HG03095 (cell line): ENCODE results near the gene LACTBL1.
"Not testable (repeated sequence)": the region's sequence is repeated elsewhere in the genome, so short reads cannot be mapped to it uniquely, and the experiment has no call there.

Experiments used
- ATAC-seq: cut with Tn5 transposase; IDR thresholded peaks from one replicate; pipeline ENCODE4 v1.9.1; 2021; ENCODE audit warnings: moderate library complexity; ENCODE audit not compliant: unreplicated experiment

The LACTBL1 gene

GRCh38 chr1:22972760-22973159 is at the start of gene LACTBL1:
LACTBL1 (minus strand) TSS chr1:22972866; CDS start chr1:22972316, 550 bp downstream.
- ATAC-seq, result no peak

DNA sequence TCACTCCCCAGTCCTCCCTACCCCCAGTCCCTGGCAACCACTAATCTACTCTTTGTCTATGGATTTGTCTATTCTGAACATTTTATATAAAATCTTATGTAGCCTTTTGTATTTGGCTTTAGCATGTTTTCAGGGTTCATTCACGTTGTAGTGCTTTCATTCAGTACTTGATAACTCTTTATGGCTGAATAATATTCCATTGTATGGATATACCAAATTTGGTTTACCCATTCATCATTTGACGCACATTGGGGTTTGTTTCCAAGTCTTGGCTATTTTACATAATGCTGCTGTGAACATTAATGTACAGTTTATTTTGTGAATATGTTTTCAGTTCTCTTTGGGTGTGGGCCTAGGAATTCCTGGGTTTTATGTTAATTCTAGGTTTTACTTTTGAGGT is 49.2 kb upstream of the LACTBL1 start:
- ATAC-seq, result no peak

- ATAC-seq, result no peak
These were observed 48.2 kb upstream of the LACTBL1 start for GRCh38 chr1:23020706-23021405.

GRCh38 chr1:23019863-23020625 is 47.4 kb upstream of the LACTBL1 start:
- peak; percentile 7 for ATAC-seq

- ATAC-seq, result peak; percentile 83
These were observed 46.6 kb upstream of the LACTBL1 start, which contains the start of gene KDM1A for GRCh38 chr1:23019094-23019862. KDM1A (plus strand) TSS chr1:23019468; CDS start chr1:23019597, 129 bp downstream.

DNA sequence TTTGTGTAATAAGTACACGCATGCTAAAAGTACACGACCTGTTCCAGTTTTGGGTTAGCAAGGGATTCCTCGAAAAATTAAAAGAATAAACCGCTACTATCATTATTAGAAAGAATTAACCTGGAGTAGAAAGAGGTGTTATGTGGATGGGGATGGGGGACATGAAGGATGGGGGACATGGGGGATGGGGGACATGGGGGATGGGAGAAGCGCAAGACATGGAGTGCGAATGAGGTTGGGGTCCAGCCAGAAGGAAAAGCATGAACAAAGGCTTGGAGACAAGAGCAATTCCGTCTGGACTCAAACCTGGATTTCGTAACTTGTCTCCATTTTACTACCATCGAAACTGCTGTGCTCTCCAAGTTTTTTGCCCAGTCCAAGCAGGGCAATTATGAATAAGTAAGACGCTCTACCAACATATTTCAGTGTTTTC is 46.0 kb upstream of the LACTBL1 start:
- ATAC-seq, result peak; percentile 6

DNA sequence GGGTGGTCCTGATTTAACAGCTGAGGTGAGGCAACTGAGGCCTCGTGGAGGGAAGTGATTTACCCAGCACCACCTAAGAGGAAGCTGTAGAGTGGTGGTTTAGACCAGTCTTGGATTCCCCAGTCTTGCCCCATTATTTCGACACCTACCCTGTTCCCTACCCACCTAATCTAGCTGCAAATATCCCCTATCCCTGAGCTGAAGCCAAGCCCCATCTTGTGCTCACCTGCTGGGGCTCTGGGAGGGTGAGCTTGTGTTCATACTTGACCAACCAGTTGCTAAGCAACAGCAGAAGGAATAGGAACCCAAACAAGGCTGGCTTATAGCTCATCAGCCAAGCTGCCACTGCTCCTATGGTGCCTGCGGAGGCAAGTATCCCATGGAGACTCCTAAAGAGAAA is 41.0 kb upstream of the LACTBL1 start:
- no peak for ATAC-seq

GRCh38 chr1:23010025-23010424 is 37.4 kb upstream of the LACTBL1 start:
- ATAC-seq, result not testable (repeated sequence)

DNA sequence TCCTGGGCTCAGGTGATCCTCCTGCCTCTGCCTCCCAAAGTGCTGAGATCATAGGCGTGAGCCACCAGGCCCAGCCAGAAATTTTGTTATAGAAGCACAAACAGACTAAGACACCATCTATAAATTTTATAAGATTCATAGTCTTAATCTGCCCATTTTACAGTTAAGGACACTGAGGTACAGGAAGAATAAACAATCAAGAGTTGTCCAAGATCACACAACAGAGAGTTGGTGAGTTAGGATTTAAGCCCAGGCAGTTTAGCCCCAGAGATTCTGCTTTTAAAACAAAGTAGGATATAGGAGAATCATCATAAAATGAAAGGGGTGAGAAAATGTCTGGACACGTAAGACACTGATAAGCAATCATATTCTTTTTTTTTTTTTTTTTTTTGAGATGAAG is 36.2 kb upstream of the LACTBL1 start:
- no peak for ATAC-seq

- no peak for ATAC-seq
These were observed 34.4 kb upstream of the LACTBL1 start for GRCh38 chr1:23007106-23007505.

GRCh38 chr1:23004769-23005168 is 32.1 kb upstream of the LACTBL1 start:
- ATAC-seq, result not testable (repeated sequence)

DNA sequence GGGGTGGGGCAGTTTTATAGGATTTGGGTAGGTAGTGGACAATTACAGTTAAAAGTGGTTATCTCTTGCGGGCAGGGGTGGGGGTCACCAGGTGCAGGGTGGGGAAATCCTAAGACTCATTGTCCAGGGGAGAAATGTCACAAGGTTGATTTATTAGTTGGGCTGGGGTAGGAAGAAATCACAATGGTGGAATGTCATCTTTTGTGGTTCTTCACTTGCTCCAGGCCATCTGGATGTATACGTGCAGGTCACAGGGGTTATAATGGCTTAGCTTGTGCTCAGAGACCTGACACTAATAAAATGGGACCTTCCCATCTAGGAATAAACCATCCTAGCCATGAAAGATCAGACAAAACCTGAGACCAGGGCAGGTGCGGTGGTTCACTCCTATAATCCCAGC is 31.4 kb upstream of the LACTBL1 start:
- no peak for ATAC-seq

- ATAC-seq, result not testable (repeated sequence)
These were observed 29.6 kb upstream of the LACTBL1 start for GRCh38 chr1:23002218-23002617.

DNA sequence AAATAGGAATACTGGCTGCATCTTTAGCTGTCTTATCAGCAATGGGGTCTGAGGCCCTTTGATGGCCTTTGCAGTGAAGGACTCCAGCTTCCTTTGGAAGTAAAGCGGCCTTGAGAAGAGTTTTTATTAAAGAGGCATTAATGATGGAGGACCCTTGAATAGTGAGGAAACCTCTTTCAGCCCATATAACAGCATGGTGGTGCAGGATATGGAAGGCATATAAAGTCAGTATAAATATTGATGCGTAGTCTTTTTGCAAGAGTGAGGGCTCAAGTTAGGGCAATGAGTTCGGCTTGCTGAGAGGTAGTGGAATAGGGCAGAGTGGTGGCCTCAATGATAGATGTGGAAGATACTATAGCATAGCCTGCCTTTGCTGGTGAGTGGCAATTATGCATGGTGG is 27.5 kb upstream of the LACTBL1 start:
- not testable (repeated sequence) for ATAC-seq

DNA sequence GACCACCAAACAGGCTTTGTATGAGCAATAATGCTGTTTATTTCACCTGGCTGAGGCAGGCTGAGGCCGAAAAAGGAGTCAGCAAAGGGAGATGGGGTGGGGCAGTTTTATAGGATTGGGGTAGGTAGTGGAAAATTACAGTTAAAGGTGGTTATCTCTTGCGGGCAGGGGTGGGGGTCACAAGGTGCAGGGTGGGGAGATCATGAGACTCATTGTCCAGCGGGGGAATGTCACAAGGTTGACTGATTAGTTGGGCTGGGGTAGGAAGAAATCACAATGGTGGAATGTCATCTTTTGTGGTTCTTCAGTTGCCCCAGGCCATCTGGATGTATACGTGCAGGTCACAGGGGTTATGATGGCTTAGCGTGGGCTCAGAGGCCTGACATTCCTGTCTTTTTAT is 24.9 kb upstream of the LACTBL1 start:
- ATAC-seq, result not testable (repeated sequence)

DNA sequence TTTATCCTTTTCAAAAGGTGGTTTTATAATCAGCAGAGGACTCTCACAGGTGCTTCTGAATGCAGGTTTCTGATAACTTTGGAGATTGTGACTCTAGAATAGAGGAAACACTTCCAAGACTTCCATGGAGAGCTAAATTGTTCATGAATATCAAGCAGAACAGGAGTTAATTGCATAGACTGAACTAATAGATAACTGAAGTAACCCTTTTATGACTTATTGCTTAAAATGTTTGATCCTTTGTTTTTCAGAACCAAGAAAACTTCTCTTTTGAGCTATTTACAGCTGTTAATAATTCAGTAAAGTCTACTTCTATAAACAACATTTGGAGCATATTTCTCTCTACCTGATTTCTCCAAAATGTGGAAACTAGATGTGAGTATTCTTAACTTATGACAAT is 23.1 kb upstream of the LACTBL1 start:
- ATAC-seq, result no peak

- not testable (repeated sequence) for ATAC-seq
These were observed 20.6 kb upstream of the LACTBL1 start for GRCh38 chr1:22993220-22993795.

- not testable (repeated sequence) for ATAC-seq
These were observed 19.7 kb upstream of the LACTBL1 start for GRCh38 chr1:22992384-22992783.

- no peak for ATAC-seq
These were observed 11.3 kb upstream of the LACTBL1 start for GRCh38 chr1:22983944-22984343.

- not testable (repeated sequence) for ATAC-seq
These were observed 7.8 kb upstream of the LACTBL1 start for GRCh38 chr1:22980471-22980790.

DNA sequence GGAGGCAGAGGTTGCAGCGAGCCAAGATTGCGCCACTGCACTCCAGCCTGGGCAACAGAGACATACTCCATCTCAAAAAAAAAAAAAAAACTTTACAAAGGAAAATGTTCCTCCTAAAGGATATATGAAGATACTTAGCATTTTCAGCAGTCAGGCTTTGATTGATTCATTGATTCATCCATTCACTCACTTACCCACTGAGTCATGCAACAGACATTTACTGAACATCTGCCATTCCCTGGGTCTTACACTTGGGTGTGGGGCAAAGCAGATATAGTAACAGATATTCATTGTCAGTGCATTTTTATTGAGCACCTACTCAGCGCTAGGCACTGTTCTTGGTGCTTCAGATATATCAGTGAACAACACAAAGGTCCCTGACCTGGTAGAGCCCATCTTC is 5.6 kb upstream of the LACTBL1 start:
- ATAC-seq, result no peak
